ENCODE data around the gene MED20. TPM values are rescaled to one million over a fixed set of nuclear protein-coding genes. Genes with fewer than 3 reads are reported as not detected.

The MED20 gene
- total and polyA plus RNA-seq, 10 of the 15 experiments (the other 5 are each of a cell fraction or from before 2014, with no cell fraction given), result 13.4 to 24.8 (median 17.9) TPM

GRCh38 chr6:41941280-41942066 lies 20.5 kb upstream of the MED20 start, which contains the start of gene CCND3:
Gene CCND3 (minus strand): TSS chr6:41941808. CDS start chr6:41941649, 159 bp downstream.
- Histone ChIP-seq H3K79me2 (ENCODE audit: control insufficient read depth, insufficient read depth, low read length) (peaks cover 35% of the 10 kb centered on the region), H2AFZ (ENCODE audit: control insufficient read depth, low read depth, low read length) (peak within 1 kb of the TSS; percentile 83), H3K27me3 (replicated peaks in 1 of 2; ENCODE audit: control insufficient read depth in 2 of 2, insufficient read depth in 2 of 2, low read length in 1 of 2) (no peaks in the 10 kb centered on the region), H3K4me2 (ENCODE audit: control insufficient read depth, insufficient read depth) (peak within 1 kb of the TSS; percentile 89), H3K9me3 (replicated peaks; ENCODE audit: control insufficient read depth, insufficient read depth, low read length) (no peaks in the 10 kb centered on the region), H3K27ac (ENCODE audit: control insufficient read depth, insufficient read depth) (peak within 1 kb of the TSS; percentile 61), H3K4me1 (ENCODE audit: control insufficient read depth, insufficient read depth, low read length) (peaks cover 29% of the 10 kb centered on the region), H3K4me3 (peak within 1 kb of the TSS; percentile 98), H4K20me1 (ENCODE audit: control insufficient read depth, insufficient read depth) (no peaks in the 10 kb centered on the region), H3K9ac (ENCODE audit: control insufficient read depth, insufficient read depth, low read length) (peak within 1 kb of the TSS; percentile 68), H3K36me3 (ENCODE audit: control insufficient read depth in 2 of 2, insufficient read depth in 2 of 2, low read length in 1 of 2) (peaks cover 0 to 5% of the 10 kb centered on the region in 2 experiments; a peak in 2 of 4 replicates)
- intact Hi-C loops (cut with micrococcal nuclease; ENCODE audit: unreplicated experiment) (loop anchor here (2.0 to 5.0 kb wide), 3 partner anchors 47 to 271 kb away; partner anchors contain the start of gene USP49), in situ Hi-C loops (cut with MboI) (no loop called here)
- ChIA-PET POLR2A (interaction anchor here (1.0 kb wide), 1 partner anchor 98 kb away, joined by 4 read pairs; no protein-coding TSS in a partner anchor), CTCF (interaction anchor here (0.7 to 13.2 kb wide), 9 partner anchors 12 to 424 kb away, joined by 3 to 193 read pairs (median 3); partner anchors contain the start of genes BYSL and MED20), SMC1A (ENCODE audit: uncharacterized antibody, unreplicated experiment) (interaction anchor here (0.9 to 12.4 kb wide), 9 partner anchors 9 to 938 kb away, joined by 3 to 138 read pairs (median 3); partner anchors contain the start of genes RPL7L1 and TAF8), RAD21 (ENCODE audit: unreplicated experiment) (interaction anchor here (0.7 to 6.4 kb wide), 4 partner anchors 10 to 100 kb away, joined by 3 to 69 read pairs (median 8); partner anchors contain the start of genes BYSL and MED20)
- WGBS (ENCODE audit: insufficient coverage, insufficient replicate concordance, low lambda C conversion rate, missing lambda C conversion rate), result under 1% methylated on average over 61 of the region's 87 CpGs
- DNase-seq (ENCODE audit: low read depth, low spot score), result peak; percentile 44
- ATAC-seq, result peak; percentile 94
- BruUV-seq (replicated peaks), result no TSS peak
- FAIRE-seq, result no peak
- peak; percentile 51 for TF ChIP-seq SP1 (IDR thresholded peaks at IDR 0.05; ENCODE audit: low read depth, low read length)
- no peak for TF ChIP-seq KAT2A (conservative IDR thresholded peaks at IDR 0.05; ENCODE audit: control insufficient read depth, low read depth, low read length)
- TF ChIP-seq USF2 (IDR thresholded peaks at IDR 0.05; ENCODE audit: borderline replicate concordance, low read depth, low read length), result no peak
- TF ChIP-seq E2F4 (IDR thresholded peaks at IDR 0.05; ENCODE audit: low read depth, low read length), result no peak
- TF ChIP-seq, protein P1, sequence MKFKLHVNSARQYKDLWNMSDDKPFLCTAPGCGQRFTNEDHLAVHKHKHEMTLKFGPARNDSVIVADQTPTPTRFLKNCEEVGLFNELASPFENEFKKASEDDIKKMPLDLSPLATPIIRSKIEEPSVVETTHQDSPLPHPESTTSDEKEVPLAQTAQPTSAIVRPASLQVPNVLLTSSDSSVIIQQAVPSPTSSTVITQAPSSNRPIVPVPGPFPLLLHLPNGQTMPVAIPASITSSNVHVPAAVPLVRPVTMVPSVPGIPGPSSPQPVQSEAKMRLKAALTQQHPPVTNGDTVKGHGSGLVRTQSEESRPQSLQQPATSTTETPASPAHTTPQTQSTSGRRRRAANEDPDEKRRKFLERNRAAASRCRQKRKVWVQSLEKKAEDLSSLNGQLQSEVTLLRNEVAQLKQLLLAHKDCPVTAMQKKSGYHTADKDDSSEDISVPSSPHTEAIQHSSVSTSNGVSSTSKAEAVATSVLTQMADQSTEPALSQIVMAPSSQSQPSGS (IDR thresholded peaks at IDR 0.05; ENCODE audit: low read length), result no peak
- no peak for TF ChIP-seq CBFB (IDR thresholded peaks at IDR 0.05; ENCODE audit: low read depth)
- no peak for TF ChIP-seq CHD4 (IDR thresholded peaks at IDR 0.05)
- TF ChIP-seq ZBED1 (IDR thresholded peaks at IDR 0.05; ENCODE audit: borderline replicate concordance), result no peak
- no peak for TF ChIP-seq NR2C2 (IDR thresholded peaks at IDR 0.05; ENCODE audit: borderline replicate concordance, control insufficient read depth, insufficient read length, low read depth)
- TF ChIP-seq POLR2AphosphoS5 (IDR thresholded peaks at IDR 0.05; ENCODE audit: low read length), result peak; percentile 52; the same call in 1 of the 2 replicates
- no peak for TF ChIP-seq ESRRA (IDR thresholded peaks at IDR 0.05; ENCODE audit: low read length)
- no peak for TF ChIP-seq RFX5 (IDR thresholded peaks at IDR 0.05; ENCODE audit: low read depth, low read length)
- TF ChIP-seq POU2F2 (IDR thresholded peaks at IDR 0.05; ENCODE audit: borderline replicate concordance, low read depth, low read length), result no peak
- no peak for TF ChIP-seq CHD1 (IDR thresholded peaks at IDR 0.05; ENCODE audit: low read depth, low read length)
- TF ChIP-seq E4F1 (IDR thresholded peaks at IDR 0.05; ENCODE audit: borderline replicate concordance, partially characterized antibody), result peak; percentile 38
- 0 out of 2 replicates have a peak, but pooled peaks have one; percentile 10 for TF ChIP-seq NRF1 (conservative IDR thresholded peaks at IDR 0.05; ENCODE audit: low read depth, low read length)
- TF ChIP-seq RB1 (IDR thresholded peaks at IDR 0.05; ENCODE audit: borderline replicate concordance), result peak; percentile 85
- TF ChIP-seq JUNB (IDR thresholded peaks at IDR 0.05), result no peak
- TF ChIP-seq SMAD5 (IDR thresholded peaks at IDR 0.05; ENCODE audit: low read depth), result no peak

Data from GM12878 (cell line).